GM19099 (cell line): ENCODE measurements around the gene GPBAR1.

Source experiments
- POLR2A ChIP-seq: IDR thresholded peaks from 3 replicates; pipeline ENCODE4 v1.6.1; 2011; ENCODE audit warnings: low read depth; ENCODE audit not compliant: insufficient read length; ENCODE audit errors: extremely low read depth

GPBAR1 gene

DNA sequence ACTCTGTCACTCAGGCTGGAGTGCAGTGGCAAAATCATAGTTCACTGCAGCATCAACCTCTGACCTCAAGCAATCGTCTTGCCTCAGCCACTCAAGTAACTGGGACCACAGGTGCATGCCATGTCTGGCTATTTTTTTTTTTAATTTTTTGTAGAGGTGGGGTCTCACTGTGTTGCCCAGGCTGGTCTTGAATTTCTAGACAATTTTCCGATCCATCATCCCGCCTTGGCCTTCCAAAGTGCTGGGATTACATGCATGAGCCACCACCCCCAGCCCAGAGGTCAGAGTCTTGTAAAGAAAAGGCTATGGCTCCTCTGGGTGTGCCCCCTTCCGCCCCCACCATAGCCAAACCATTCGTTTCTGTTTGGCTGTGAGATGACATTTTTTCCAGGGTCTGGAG lies 44.6 kb downstream of the GPBAR1 start:
- no peak for TF ChIP-seq POLR2A

DNA sequence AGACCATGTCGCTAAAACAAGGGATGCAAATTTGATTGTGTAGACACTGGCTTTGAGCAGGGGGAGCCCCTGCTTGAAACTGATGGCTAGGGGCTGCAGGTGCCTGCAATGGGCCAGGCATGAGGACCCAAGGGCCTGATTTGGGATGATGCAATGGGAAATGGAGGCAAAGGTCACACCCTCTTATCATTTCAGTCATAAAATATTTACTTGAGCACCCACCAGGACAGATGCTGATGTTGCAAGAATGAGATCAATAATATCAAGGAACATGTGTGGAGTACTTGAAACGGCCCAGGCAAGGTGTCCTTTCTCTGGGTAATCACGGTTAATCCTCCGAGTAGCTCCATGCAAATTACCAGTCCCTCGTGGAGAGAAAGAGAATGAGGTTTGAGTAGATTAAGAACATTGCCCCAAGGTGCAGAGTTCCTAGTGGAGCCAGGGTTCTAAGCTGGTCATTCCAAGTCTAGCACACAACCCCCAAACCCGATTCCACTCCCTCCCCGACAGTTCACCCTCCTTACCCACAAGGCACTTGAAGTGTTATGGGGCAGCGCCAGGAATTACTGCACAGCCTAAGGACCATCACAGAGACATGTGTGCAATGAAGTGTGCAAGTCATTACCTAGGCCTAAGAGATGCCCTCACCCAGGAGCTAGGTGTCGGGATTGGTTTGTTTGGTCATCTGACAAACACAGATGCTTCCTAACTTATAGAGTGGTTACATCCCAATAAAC lies 45.5 kb downstream of the GPBAR1 start:
- no peak for TF ChIP-seq POLR2A

DNA sequence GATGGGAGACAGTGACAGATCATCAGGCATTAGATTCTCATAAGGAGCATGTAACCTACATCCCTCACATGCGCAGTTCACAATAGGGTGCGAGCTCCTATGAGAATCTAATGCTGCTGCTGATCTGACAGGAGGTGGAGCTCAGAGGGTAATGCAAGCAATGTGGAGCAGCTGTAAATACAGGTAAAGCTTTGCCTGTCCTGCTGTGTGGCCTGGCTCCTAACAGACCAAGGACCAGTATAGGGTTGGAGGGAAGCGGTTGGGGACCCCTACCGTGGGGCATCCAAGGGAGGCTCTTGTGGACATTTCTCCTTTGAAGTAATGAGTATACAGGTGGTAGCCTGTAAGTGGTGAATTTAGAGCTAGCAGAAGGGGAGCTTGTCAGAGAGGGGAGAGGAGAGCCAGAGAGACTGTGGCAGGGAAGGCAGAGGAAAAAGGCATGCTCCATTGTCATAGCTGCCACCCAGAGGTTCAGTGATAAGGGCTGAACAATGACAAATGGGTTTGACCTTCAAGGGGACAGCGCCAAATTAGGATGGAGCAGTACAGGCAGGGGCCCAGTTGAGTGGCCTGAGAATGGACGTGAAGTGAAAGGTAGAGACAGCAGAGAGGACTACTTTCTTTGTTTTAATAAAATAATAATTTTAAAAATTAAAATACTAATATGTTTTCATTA lies 46.7 kb downstream of the GPBAR1 start:
- no peak for TF ChIP-seq POLR2A

DNA sequence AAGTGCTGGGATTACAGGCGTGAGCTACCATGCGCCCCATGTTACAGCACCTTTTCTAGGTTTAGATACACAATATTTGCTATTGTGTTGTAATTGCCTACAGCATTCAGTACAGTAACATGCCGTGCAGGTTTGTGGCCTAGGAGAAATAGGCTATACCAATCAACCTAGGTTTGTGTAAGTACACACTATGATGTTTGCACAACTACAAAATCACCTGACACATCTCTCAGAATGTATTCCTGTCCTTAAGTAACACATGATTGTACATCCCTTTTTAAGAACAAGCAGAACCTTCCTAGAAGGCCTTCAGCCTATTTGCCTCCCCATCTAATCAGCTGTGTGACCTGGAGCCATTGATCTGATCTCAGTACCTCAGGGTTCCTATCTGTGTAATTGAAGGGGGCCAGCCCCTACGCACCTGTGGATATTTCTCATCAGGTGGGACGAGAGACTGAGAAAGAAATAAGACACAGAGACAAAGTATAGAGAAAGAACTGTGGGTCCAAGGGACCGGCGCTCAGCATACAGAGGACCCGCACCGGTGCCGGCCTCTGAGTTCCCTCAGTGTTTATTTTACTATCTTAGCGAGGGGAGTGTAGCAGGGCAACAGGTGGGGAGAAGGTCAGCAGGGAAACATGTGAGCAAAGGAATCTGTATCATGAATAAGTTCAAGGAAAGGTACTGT lies 50.2 kb downstream of the GPBAR1 start:
- no peak for TF ChIP-seq POLR2A

DNA sequence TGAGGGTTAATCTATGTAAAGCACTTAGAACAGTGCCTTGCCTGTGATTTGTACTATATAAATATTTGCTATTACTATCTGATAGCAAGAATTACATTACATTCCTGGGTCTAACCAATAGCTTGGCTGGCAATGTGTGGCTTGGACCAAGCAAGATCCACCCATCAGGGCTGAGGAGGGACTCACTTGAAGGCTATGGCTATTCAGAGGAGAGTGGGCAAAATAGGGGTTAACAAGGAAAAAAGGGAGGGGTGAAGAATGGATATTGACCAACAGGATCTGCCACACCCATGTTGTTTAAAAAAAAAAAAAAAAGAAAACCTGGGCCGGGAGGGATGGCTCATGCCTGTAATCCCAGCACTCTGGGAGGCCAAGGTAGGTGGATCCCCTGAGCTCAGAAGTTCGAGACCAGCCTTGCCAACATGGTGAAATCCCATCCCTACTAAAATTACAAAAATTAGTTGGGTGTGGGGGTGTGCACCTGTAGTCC lies 51.5 kb downstream of the GPBAR1 start:
- TF ChIP-seq POLR2A: no peak

DNA sequence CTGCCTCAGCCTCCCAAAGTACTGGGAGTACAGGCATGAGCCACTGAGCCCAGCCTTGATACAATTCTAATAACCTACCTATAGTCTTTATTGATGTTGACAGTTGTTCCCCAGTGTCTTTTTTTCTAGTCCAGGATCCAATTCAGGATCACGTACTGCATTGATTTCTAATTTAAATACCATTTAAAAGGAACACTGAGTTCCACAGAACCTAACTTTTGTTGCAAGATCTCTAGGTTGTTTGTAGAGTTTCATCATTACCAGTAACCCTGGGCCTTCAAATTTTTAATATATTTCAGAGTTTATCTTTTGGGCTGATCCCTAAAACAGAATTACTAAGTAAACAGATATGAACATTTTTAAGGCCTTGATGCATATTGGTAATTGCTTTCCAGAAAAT lies 52.5 kb downstream of the GPBAR1 start:
- TF ChIP-seq POLR2A: no peak
